HepG2 (cell line): ENCODE results near the gene LIPE. TPM values are rescaled to one million over a fixed set of nuclear protein-coding genes. Genes with fewer than 3 reads are reported as not detected.

ENCODE experiments used
- ATAC-seq: fragments of 200-7000 bp; cut with Tn5 transposase; 3 replicates; pipeline ENCODE4 v1.9.1; 2020; ENCODE audit warnings: mild to moderate bottlenecking, moderate library complexity
- BruUV-seq: library from RNA; stranded (reverse); fragments of 400-500 nt; replicated peaks from 2 replicates; lab custom pipeline; 2021; lab: Mats Ljungman, UMichigan
- CTCF ChIA-PET: fragments of 300-600 bp; formaldehyde crosslinking; extraction: SDS; loops from one replicate; lab custom pipeline; 2021; ENCODE audit warnings: low total read pairs, inconsistent platforms, low intra/inter-chr PET ratio; lab: Yijun Ruan, JAX
- POLR2A ChIA-PET: fragments of 350-600 bp; sonication (Branson Sonifier 250); formaldehyde crosslinking; loops from one replicate; lab custom pipeline; 2020; ENCODE audit warnings: antibody characterized with exemption, inconsistent platforms; lab: Yijun Ruan, JAX
- DNase-seq: peaks from one replicate; pipeline ENCODE4 v3.0.0-alpha.2; 2015; ENCODE audit warnings: low spot score
- FAIRE-seq: peaks from 3 replicates; lab custom pipeline; 2011; peaks lifted over from hg19 to GRCh38; lab: Jason Lieb, UNC
- H2AFZ ChIP-seq: one replicate; pipeline ENCODE4 v1.6.1; 2011; ENCODE audit warnings: low read length, inconsistent platforms
- H3K27ac ChIP-seq: fragments of 300-600 bp; 3 replicates; pipeline ENCODE4 v1.8.0; 2011; ENCODE audit warnings: mixed run types, mild to moderate bottlenecking, mixed read lengths, low read length, inconsistent platforms; ENCODE audit not compliant: insufficient read depth; ENCODE audit errors: extremely low read length
- H3K27me3 ChIP-seq, 2 experiments: fragments of 200-600 bp in 1 of 2; 2 replicates in 1 of 2; 3 replicates in 1 of 2; pipeline versions ENCODE4 v1.6.0 to v1.8.0; 2011; ENCODE audit warnings: low read length in 2 of 2, mild to moderate bottlenecking in 2 of 2, moderate library complexity in 2 of 2, inconsistent platforms in 1 of 2; ENCODE audit not compliant: insufficient read depth in 2 of 2, control insufficient read depth in 1 of 2
- H3K36me3 ChIP-seq, 2 experiments: fragments of 200-600 bp in 1 of 2; replicated peaks in 1 of 2; 2 replicates in 1 of 2; 3 replicates in 1 of 2; pipeline versions ENCODE4 v1.5.1 to v1.8.0; 2011; ENCODE audit warnings: low read length in 2 of 2, inconsistent platforms in 1 of 2; ENCODE audit not compliant: insufficient read depth in 2 of 2, control insufficient read depth in 1 of 2
- H3K4me1 ChIP-seq: 2 replicates; pipeline ENCODE4 v1.5.1; 2012; ENCODE audit warnings: low read length, inconsistent platforms; ENCODE audit not compliant: insufficient read depth
- H3K4me2 ChIP-seq: 2 replicates; pipeline ENCODE4 v1.6.0; 2011; ENCODE audit warnings: low read depth, low read length, inconsistent platforms
- H3K4me3 ChIP-seq, 3 experiments: fragments of 200-600 bp in 1 of 3; sonication (generic), shearing (Covaris generic) in 1 of 3; replicated peaks in 1 of 3; 2 replicates each; pipeline ENCODE4 v1.5.1; 2011 to 2016; ENCODE audit warnings: low read length in 3 of 3, inconsistent platforms in 2 of 3, low read depth in 2 of 3, mild to moderate bottlenecking in 2 of 3, control low read depth in 1 of 3, mixed read lengths in 1 of 3; ENCODE audit not compliant: insufficient read depth in 1 of 3
- H3K79me2 ChIP-seq: one replicate; pipeline ENCODE4 v1.6.1; 2011; ENCODE audit warnings: low read length, inconsistent platforms; ENCODE audit not compliant: insufficient read depth
- H3K9ac ChIP-seq: 2 replicates; pipeline ENCODE4 v1.6.0; 2011; ENCODE audit warnings: mild to moderate bottlenecking, low read depth, low read length, inconsistent platforms; ENCODE audit not compliant: insufficient read depth
- H3K9me3 ChIP-seq: 2 replicates; pipeline ENCODE4 v1.5.1; 2012; ENCODE audit warnings: mild to moderate bottlenecking, low read length
- H4K20me1 ChIP-seq: 2 replicates; pipeline ENCODE4 v1.6.0; 2011; ENCODE audit warnings: inconsistent platforms, mild to moderate bottlenecking, low read length, moderate library complexity; ENCODE audit not compliant: insufficient read depth
- CBX1 ChIP-seq: IDR thresholded peaks from one replicate; pipeline ENCODE4 v1.6.1; 2016; ENCODE audit warnings: antibody characterized with exemption, low read depth
- FOXK1 ChIP-seq: sonication (generic); formaldehyde crosslinking; IDR thresholded peaks from 2 replicates; pipeline ENCODE4 v1.4.0; 2020; ENCODE audit warnings: low read depth, missing genetic modification reagents, borderline replicate concordance
- FOXP4 ChIP-seq: sonication (generic); formaldehyde crosslinking; IDR thresholded peaks from 2 replicates; pipeline ENCODE4 v1.4.0; 2020; ENCODE audit warnings: missing genetic modification reagents
- KLF9 ChIP-seq: IDR thresholded peaks from 2 replicates; pipeline ENCODE4 v1.6.1; 2016; ENCODE audit warnings: low read depth
- MXI1 ChIP-seq: IDR thresholded peaks from 3 replicates; pipeline ENCODE4 v1.6.1; 2012; ENCODE audit warnings: low read depth, low read length, inconsistent platforms, borderline replicate concordance
- NR2C2 ChIP-seq: sonication (generic); formaldehyde crosslinking; IDR thresholded peaks from 2 replicates; pipeline ENCODE4 v1.4.0; 2020; ENCODE audit warnings: missing genetic modification reagents, mild to moderate bottlenecking, moderate library complexity, borderline replicate concordance
- RFX1 ChIP-seq: fragments of 450-650 bp; IDR thresholded peaks from 2 replicates; pipeline ENCODE4 v1.6.1; 2017
- ZKSCAN1 ChIP-seq: fragments of 150-350 bp; IDR thresholded peaks from 2 replicates; pipeline ENCODE4 v1.6.1; 2014; ENCODE audit warnings: low read length
- ZNF468 ChIP-seq: sonication (generic); formaldehyde crosslinking; IDR thresholded peaks from 2 replicates; pipeline ENCODE4 v1.8.0; 2022; ENCODE audit warnings: mild to moderate bottlenecking, moderate library complexity, missing genetic modification reagents
- WGBS: methylation state at CpG from one replicate; pipeline ENCODE4 v1.1.6; 2017; ENCODE audit warnings: low lambda C conversion rate; 5-methylcytosine and 5-hydroxymethylcytosine counted together
- in situ Hi-C: cut with HindIII; loops from 2 replicates; pipeline ENCODE4 v1.10.0; 2017; ENCODE audit warnings: low pct_unique_long_range_greater_than_20kb; ENCODE audit not compliant: extremely low pct_ligation_motif_present
- intact Hi-C: fragments of 100-400 bp; cut with micrococcal nuclease; formaldehyde crosslinking; loops from one replicate; pipeline ENCODE4 v1.10.0; 2022; ENCODE audit not compliant: unreplicated experiment
- polyA plus RNA-seq, 8 experiments: library from polyadenylated mRNA; depleted of rRNA in 3 of 8; stranded (reverse) in 7 of 8; unstranded in 1 of 8; fragments of >200 nt; fragmentation: Illumina TruSeq in 4 of 8; extraction: Trizol in 4 of 8; gene quantifications; 2 replicates each; pipeline versions ENCODE4 v1.2.1 to v1.2.3, GENCODE V29; 2011 to 2016; ENCODE audit warnings: low read depth in 4 of 8, missing spikeins in 1 of 8, mixed read lengths in 1 of 8; ENCODE audit not compliant: insufficient read depth in 1 of 8
- total RNA-seq, 5 experiments: library from RNA; depleted of rRNA; stranded (reverse); fragments of >200 nt; fragmentation: Illumina TruSeq; extraction: Trizol; gene quantifications; 2 replicates each; pipeline ENCODE4 v1.2.3, GENCODE V29; 2016; ENCODE audit warnings: low read depth in 1 of 5

The LIPE gene
- total and polyA plus RNA-seq, 2 of the 13 experiments (the other 11 are each of a cell fraction or from before 2014, with no cell fraction given), result not detected

- DNase-seq (no peak), FAIRE-seq (no peak)
- no TSS peak for BruUV-seq
- in situ Hi-C loops, result no loop called here
- peaks cover 11% of the 10 kb centered on the region for H3K9me3 ChIP-seq
- H3K4me3 ChIP-seq, result no peak overlapping the region
- H3K4me1 ChIP-seq, result no peaks in the 10 kb centered on the region
- intact Hi-C loops, result no loop called here
- no peak overlapping the region for H3K4me2 ChIP-seq
- POLR2A ChIA-PET, result no interaction called here
- TF ChIP-seq MXI1 (no peak), RFX1 (peak; percentile 33; the same call in 1 of the 2 replicates)
- TF ChIP-seq, all 625 proteins: peak for 1
- CTCF ChIA-PET, result no interaction called here
- Histone ChIP-seq H3K79me2 (no peaks in the 10 kb centered on the region), H3K9ac (no peak overlapping the region), H3K27ac (no peak overlapping the region), H2AFZ (no peak overlapping the region), H3K27me3 (no peaks in the 10 kb centered on the region), H4K20me1 (no peaks in the 10 kb centered on the region), H3K36me3 (peaks cover 15 to 23% of the 10 kb centered on the region in 2 experiments)
- 94% methylated on average over 9 of the region's 16 CpGs for WGBS
- peak; percentile 27; the same call in 2 of the 3 replicates for ATAC-seq
Observed at GRCh38 chr19:42360787-42361544, 66.2 kb downstream of the LIPE start.

GRCh38 chr19:42357290-42357689 is 69.9 kb downstream of the LIPE start:
- BruUV-seq, result no TSS peak
- H4K20me1 ChIP-seq, result no peaks in the 10 kb centered on the region
- H3K9ac ChIP-seq, result no peak overlapping the region
- WGBS, result 93% methylated on average over 10 of the region's 12 CpGs
- no peak overlapping the region for H2AFZ ChIP-seq
- no peak for TF ChIP-seq FOXK1 (CRISPR knock-in tag)
- TF ChIP-seq KLF9 (CRISPR knock-in tag), result no peak
- no peak for TF ChIP-seq CBX1
- TF ChIP-seq ZNF468 (CRISPR knock-in tag), result no peak
- TF ChIP-seq FOXP4 (CRISPR knock-in tag), result no peak
- no peak for TF ChIP-seq ZKSCAN1
- TF ChIP-seq NR2C2, result no peak
- intact Hi-C loops (no loop called here), in situ Hi-C loops (no loop called here)
- H3K4me3 ChIP-seq, result no peak overlapping the region
- ATAC-seq (no peak), FAIRE-seq (no peak), DNase-seq (no peak)
- H3K36me3 ChIP-seq, result peaks cover 7 to 17% of the 10 kb centered on the region in 2 experiments; a peak in 4 of 5 replicates
- no peak overlapping the region for H3K4me2 ChIP-seq
- no peak overlapping the region for H3K27ac ChIP-seq
- ChIA-PET CTCF (no interaction called here), POLR2A (no interaction called here)
- no peaks in the 10 kb centered on the region for H3K79me2 ChIP-seq
- no peaks in the 10 kb centered on the region for H3K4me1 ChIP-seq
- no peaks in the 10 kb centered on the region for H3K9me3 ChIP-seq
- no peaks in the 10 kb centered on the region for H3K27me3 ChIP-seq
